HL-60 (cell line): ENCODE measurements around the gene TBXAS1.

Experiments used
- DNase-seq, 2 experiments: peaks; one replicate each; pipeline ENCODE4 v3.0.0-alpha.2; 2010 to 2020; ENCODE audit warnings: low read depth in 1 of 2, low spot score in 1 of 2
- H3K27ac ChIP-seq: fragments of 250-450 bp; sonication (Bioruptor Pico); replicated peaks from 2 replicates; pipeline ENCODE4 v1.5.1; 2020; ENCODE audit warnings: mild to moderate bottlenecking, moderate library complexity
- H3K27me3 ChIP-seq: fragments of 250-450 bp; sonication (Bioruptor Pico); 2 replicates; pipeline ENCODE4 v1.5.1; 2021; ENCODE audit warnings: mild to moderate bottlenecking, moderate library complexity; ENCODE audit not compliant: insufficient read depth, poor library complexity, severe bottlenecking
- H3K4me3 ChIP-seq: replicated peaks from 2 replicates; pipeline ENCODE4 v1.5.1; 2011; ENCODE audit warnings: mild to moderate bottlenecking, control low read depth, low read length; ENCODE audit not compliant: insufficient read depth
- CTCF ChIP-seq: IDR thresholded peaks from one replicate; pipeline ENCODE4 v1.5.1; 2011; ENCODE audit warnings: low read length, control low read depth, inconsistent platforms; ENCODE audit not compliant: insufficient read depth
- GABPA ChIP-seq: IDR thresholded peaks from 2 replicates; pipeline ENCODE4 v1.6.1; 2012; ENCODE audit warnings: low read depth
- POLR2AphosphoS5 ChIP-seq: IDR thresholded peaks from 2 replicates; pipeline ENCODE4 v1.6.1; 2012; ENCODE audit warnings: low read depth
- SPI1 ChIP-seq: IDR thresholded peaks from 2 replicates; pipeline ENCODE4 v1.6.1; 2012; ENCODE audit warnings: low read depth, mild to moderate bottlenecking, borderline replicate concordance
- TF ChIP-seq, protein P1 (sequence below): IDR thresholded peaks from 2 replicates; pipeline ENCODE4 v1.6.1; 2012; ENCODE audit warnings: low read depth; ENCODE audit not compliant: insufficient replicate concordance

TBXAS1 gene

DNA sequence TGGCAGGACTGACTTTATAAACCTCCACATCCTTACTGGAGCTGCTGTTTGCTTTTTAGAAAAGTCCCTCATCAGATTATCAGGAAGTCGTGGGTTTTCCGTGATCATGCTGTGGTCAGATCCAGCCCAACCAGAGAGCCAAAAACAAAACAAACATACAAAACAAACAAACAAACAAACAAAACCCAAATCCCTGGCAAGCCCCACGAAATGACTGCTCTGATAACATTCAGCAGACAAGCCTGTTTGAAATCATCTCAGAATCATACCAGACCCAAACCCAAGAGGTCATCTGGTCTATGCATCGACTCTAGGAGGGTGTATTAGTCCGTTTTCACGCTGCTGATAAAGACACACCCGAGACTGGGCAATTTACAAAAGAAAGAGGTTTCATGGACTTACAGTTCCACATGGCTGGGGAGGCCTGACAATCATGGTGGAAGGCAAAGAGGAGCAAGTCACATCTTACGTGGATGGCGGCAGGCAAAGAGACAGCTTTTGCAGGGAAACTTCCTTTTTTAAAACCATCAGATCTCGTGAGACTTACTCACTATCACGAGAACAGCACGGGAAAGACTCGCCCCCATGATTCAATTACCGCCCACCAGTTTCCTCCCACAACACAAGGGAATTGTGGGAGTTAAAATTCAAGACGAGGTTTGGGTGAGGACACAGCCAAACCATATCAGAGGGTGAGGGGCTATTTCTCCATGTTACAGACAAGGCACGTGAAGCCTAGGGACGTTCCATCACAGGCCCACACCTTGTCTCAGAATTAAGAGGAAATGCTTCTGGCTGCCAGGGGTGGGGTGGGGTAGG lies 148.0 kb downstream of the TBXAS1 start:
- Histone ChIP-seq H3K27me3 (no peaks in the 10 kb centered on the region), H3K27ac (no peak overlapping the region), H3K4me3 (no peak overlapping the region)
- TF ChIP-seq GABPA = no peak
- no peak for TF ChIP-seq POLR2AphosphoS5
- no peak for TF ChIP-seq SPI1
- TF ChIP-seq CTCF = no peak
- TF ChIP-seq, protein P1, sequence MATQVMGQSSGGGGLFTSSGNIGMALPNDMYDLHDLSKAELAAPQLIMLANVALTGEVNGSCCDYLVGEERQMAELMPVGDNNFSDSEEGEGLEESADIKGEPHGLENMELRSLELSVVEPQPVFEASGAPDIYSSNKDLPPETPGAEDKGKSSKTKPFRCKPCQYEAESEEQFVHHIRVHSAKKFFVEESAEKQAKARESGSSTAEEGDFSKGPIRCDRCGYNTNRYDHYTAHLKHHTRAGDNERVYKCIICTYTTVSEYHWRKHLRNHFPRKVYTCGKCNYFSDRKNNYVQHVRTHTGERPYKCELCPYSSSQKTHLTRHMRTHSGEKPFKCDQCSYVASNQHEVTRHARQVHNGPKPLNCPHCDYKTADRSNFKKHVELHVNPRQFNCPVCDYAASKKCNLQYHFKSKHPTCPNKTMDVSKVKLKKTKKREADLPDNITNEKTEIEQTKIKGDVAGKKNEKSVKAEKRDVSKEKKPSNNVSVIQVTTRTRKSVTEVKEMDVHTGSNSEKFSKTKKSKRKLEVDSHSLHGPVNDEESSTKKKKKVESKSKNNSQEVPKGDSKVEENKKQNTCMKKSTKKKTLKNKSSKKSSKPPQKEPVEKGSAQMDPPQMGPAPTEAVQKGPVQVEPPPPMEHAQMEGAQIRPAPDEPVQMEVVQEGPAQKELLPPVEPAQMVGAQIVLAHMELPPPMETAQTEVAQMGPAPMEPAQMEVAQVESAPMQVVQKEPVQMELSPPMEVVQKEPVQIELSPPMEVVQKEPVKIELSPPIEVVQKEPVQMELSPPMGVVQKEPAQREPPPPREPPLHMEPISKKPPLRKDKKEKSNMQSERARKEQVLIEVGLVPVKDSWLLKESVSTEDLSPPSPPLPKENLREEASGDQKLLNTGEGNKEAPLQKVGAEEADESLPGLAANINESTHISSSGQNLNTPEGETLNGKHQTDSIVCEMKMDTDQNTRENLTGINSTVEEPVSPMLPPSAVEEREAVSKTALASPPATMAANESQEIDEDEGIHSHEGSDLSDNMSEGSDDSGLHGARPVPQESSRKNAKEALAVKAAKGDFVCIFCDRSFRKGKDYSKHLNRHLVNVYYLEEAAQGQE = no peak
- no peak for DNase-seq

GRCh38 chr7:139981511-139981895 lies 152.4 kb downstream of the TBXAS1 start:
- H3K27ac ChIP-seq = no peak overlapping the region
- no peak overlapping the region for H3K4me3 ChIP-seq
- no peaks in the 10 kb centered on the region for H3K27me3 ChIP-seq
- TF ChIP-seq POLR2AphosphoS5 = no peak
- no peak for TF ChIP-seq GABPA
- TF ChIP-seq, protein P1 = no peak
- no peak for TF ChIP-seq CTCF
- no peak for TF ChIP-seq SPI1
- no peak for DNase-seq

DNA sequence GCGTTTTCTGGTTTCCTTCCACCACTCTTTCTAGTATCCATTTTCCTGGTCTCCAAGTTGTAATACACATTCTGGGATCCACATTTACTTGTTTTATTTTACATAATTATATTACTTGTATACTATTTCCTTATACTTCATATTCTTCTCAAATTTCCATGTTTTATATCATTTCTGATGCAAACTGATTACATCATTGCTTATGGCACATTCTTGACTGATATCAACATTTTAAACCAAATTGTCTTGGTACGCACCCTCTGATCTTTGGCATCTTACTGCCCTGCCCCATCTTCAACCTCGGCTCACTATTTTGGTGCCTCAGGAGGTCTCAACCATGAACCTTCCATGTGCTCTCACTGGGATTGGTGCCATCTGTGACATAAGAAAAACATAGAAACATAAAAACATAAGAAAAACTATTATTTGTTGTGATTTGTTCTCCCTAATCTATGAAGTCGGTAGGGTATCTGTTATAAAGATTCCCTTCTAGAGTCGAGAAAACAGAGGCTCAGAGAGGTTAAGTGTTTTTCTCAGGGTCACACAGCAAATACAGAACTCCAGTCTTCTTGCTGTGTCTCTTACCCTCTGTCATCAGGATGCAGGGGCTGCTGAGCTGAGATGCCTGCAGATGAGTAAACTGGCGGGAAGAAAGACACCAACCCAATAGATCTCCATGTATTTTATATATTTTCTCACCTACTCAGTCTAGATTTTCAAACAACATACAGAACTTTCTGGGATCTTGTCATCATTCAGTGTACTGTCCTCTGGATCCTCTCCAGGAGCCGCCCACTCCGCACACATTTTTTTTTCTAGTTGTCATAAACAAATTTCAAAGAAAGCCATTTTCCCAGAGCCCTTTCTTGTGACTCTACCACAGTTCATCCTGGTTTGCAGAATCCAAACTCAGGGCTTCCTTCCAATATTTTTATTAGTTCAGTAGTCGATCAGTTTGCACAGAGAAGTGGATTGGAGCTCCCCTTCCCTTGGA lies 154.2 kb downstream of the TBXAS1 start:
- no peak for DNase-seq
- Histone ChIP-seq H3K27ac (no peak overlapping the region), H3K27me3 (no peaks in the 10 kb centered on the region), H3K4me3 (no peak overlapping the region)
- TF ChIP-seq, protein P1 = no peak
- TF ChIP-seq CTCF (no peak), POLR2AphosphoS5 (no peak), GABPA (no peak), SPI1 (no peak)
